NCI-H2081 (cell line): ENCODE results near the gene RAB42.
"Not testable (repeated sequence)": the region's sequence is repeated elsewhere in the genome, so short reads cannot be mapped to it uniquely, and the experiment has no call there.

Experiments used
- DNase-seq, 2 experiments: peaks; one replicate each; lab custom pipeline; 2025; lab: John Stamatoyannopoulos, UW

Gene RAB42, protein sequence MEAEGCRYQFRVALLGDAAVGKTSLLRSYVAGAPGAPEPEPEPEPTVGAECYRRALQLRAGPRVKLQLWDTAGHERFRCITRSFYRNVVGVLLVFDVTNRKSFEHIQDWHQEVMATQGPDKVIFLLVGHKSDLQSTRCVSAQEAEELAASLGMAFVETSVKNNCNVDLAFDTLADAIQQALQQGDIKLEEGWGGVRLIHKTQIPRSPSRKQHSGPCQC

GRCh38 chr1:28591708-28592320 is at the start of gene RAB42:
TSS of gene RAB42 (plus strand) at chr1:28592265. CDS start at chr1:28592512, 247 bp downstream.
- no peak for DNase-seq

GRCh38 chr1:28545246-28545628 is 46.8 kb upstream of the RAB42 start:
- no peak for DNase-seq

DNA sequence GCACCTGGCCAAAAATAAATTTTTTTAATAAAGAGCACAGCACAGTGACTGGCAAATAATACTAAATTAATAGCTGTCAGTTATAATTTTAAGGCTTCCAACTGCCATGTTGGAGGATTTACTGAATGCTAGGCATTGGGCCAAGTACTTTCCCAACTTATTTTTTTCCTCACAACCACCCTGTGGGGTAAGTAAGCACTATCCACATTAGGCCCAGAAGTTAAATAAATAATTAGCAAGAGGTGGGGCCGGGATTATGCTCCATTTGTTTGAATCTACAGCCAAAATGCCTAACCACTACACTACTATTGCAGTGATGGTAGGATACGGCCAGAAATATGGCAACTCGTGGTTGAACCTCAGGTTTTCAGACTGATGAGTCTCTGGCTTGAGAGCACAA is 43.7 kb upstream of the RAB42 start:
- peak; percentile 27 to 69 for DNase-seq

DNA sequence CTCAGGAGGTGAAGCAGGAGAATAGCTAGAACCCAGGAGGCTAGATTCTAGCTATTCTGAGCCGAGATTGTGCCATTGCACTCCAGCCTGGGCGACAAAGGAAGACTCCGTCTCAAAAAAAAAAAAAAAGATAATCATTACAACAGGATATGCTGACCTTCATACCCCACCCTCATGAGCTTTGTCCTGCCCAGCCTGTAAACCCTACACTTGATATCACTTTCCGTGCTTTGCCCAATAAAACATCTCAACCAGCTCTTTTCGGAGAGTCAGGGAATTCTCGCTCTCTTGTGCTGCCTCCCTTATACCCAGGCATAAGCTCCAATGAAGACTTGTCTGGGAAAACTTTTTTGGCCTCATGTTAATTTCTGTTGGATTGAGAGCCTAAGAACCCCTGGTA is 40.7 kb upstream of the RAB42 start:
- no peak for DNase-seq

- peak; percentile 94 to 96 for DNase-seq
Observed at GRCh38 chr1:28552758-28553663, 39.1 kb upstream of the RAB42 start, which contains the start of gene TRNAU1AP. TSS of gene TRNAU1AP (plus strand) at chr1:28553085. CDS start at chr1:28553111, 26 bp downstream.

GRCh38 chr1:28560886-28561285 is 31.2 kb upstream of the RAB42 start:
- DNase-seq = no peak

- no peak for DNase-seq
Observed at GRCh38 chr1:28564310-28564709, 27.8 kb upstream of the RAB42 start.

DNA sequence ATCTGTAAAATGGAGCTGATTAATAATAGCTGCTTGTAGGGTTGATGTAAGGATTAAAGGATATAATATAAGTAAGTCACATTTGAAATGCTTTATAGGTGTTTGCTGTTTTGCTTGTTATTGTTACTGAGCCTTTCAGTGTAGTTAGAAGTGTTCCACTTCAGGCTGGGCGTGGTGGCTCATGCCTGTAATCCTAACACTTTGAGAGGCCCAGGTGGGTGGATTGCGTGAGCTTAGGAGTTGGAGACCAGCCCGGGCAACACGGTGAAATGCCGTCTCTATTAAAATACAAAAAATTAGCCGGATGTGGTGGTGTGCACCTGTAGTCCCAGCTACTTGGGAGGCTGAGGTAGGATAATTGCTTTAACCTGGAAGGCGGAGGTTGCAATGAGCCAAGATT is 27.0 kb upstream of the RAB42 start:
- no peak for DNase-seq

GRCh38 chr1:28565726-28566125 is 26.3 kb upstream of the RAB42 start:
- DNase-seq = no peak

GRCh38 chr1:28566931-28567330 is 25.1 kb upstream of the RAB42 start:
- no peak for DNase-seq

DNA sequence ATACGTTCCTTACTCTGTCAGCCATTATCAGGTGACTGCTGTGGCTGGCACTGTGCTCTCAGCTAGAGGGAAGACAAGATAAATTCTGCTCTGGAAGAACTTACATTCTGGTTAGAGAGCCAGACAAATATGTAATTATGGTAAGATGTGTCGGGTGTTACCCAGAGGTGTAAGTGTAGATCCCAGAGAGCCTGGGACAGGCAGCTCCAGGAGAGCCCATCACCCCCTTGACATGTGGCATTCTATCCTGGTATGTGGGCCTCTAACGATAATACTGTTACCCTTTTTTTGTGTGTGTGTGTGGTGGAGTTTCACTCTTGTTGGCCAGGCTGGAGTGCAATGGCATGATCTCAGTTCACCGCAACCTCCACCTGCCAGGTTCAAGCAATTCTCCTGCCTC is 20.2 kb upstream of the RAB42 start:
- no peak for DNase-seq

DNA sequence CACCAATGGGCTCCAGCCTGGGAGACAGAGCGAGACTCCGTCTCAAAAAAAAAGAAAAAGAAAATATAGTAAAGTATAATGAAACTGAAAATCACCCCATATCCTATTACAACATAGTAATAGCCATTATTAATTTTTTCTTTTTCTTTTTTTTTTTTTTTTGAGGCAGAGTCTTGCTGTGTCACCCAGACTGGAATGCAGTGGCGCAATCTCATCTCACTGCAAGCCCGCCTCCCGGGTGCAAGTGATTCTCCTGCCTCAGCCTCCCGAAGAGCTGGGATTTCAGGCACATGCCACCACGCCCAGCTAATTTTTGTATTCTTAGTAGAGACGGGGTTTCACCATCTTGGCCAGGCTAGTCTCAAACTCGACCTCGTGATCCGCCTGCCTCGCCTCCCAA is 19.2 kb upstream of the RAB42 start:
- DNase-seq = not testable (repeated sequence)

GRCh38 chr1:28573564-28573963 is 18.5 kb upstream of the RAB42 start:
- no peak for DNase-seq

GRCh38 chr1:28577052-28577678 is 14.9 kb upstream of the RAB42 start:
- DNase-seq = no peak

GRCh38 chr1:28577738-28578536 is 14.1 kb upstream of the RAB42 start:
- no peak for DNase-seq

- DNase-seq = no peak
Observed at GRCh38 chr1:28578696-28579218, 13.3 kb upstream of the RAB42 start.

DNA sequence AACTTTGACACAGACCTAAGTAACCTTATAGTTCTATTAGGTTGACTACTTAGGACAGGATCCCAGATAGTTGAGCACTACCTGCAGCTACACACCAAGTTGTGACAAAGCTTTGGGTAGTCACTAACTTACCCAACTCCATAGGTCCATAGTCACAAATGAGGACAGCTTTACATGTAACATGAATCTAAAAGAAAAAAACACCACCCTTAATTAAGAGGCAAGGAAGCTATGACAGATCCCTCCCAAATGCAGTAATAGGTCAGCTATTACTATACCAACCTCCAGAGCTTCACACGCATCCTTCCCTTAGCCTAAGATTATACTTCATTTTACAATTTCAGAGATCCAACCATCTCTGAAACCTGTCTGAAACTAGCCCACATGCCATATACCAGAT is 12.7 kb upstream of the RAB42 start:
- DNase-seq = no peak

GRCh38 chr1:28580722-28581530 is 11.1 kb upstream of the RAB42 start:
- peak; percentile 30 to 54 for DNase-seq

DNA sequence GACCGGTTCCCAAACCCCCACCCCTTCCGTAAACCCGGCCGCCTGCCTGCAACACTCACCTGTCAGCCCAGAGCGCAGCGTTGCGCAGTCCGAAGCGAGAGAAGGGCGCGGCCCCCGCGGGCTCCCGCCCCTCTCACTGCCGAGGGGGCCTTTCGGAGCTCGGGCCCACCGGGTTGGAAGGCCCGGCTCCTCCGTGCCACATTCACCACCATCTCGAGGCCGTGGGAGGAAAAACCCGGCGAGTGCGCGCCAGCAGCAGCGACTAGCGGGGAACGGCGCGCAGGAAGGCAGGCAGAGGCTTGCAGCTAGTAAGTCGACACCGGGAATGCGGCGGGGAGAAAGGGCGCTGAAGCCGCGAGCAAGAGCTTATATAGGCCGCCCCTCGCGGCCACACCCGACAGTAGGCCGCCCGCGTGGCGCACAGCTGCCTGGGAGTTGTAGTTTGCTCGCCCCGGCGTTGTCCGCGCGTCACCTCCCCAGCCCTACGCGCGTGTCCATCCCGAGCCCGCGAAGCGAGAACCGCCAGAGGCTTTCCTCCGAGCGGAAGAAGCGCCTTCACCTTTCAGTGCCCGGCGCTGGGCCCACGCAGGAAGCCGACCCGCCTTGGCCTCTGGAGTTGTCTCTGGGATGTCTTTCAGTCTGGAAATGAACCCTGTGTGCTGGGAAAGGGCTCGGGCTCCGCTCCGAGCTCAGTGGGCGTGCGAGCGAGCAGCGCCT is 10.4 kb upstream of the RAB42 start:
- peak; percentile 95 to 97 for DNase-seq

DNA sequence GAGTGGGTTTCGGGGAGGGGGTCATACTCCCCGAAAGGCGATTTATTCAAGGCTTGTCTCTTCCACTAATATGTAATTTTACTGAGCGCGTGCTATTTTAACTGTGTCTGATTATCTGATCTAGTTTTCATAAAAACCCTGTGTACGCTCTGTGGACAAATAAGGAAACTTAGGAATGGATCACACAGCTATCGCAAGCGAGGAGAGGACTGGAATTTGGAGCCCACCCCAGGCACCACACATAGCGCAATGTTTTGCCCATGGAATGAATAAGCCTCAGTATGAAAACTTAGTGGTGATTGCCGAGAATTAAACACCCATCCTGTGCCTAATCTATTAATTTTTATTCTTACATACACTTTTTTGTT is 9.8 kb upstream of the RAB42 start:
- DNase-seq = no peak
